ENCODE measurements around the gene IWS1.
"Not testable (repeated sequence)": the region's sequence is repeated elsewhere in the genome, so short reads cannot be mapped to it uniquely, and the experiment has no call there.

The IWS1 gene

GRCh38 chr2:127572841-127573240 lies 46.6 kb upstream of the IWS1 start:
- Histone ChIP-seq H3K9ac (ENCODE audit: low read length) (no peak overlapping the region), H2AFZ (ENCODE audit: low read length) (no peak overlapping the region), H3K4me3 (ENCODE audit: low read length) (no peak overlapping the region), H3K36me3 (replicated peaks; ENCODE audit: insufficient read depth, low read length) (no peaks in the 10 kb centered on the region), H3K4me2 (ENCODE audit: low read depth, low read length) (no peak overlapping the region), H3F3A (ENCODE audit: insufficient read depth, low read length) (0 out of 2 replicates have a peak, but pooled peaks cover 3% of the 10 kb centered on the region), H3K79me2 (ENCODE audit: low read length) (no peaks in the 10 kb centered on the region), H3K9me3 (replicated peaks; ENCODE audit: insufficient read depth, low read length) (no peaks in the 10 kb centered on the region), H4K20me1 (ENCODE audit: insufficient read depth, low read length) (no peaks in the 10 kb centered on the region), H3K4me1 (ENCODE audit: low read length) (peaks cover 17% of the 10 kb centered on the region), H3K27me3 (replicated peaks; ENCODE audit: insufficient read depth, low read length) (peaks cover 58% of the 10 kb centered on the region), H3K27ac (ENCODE audit: low read length) (no peak overlapping the region), H3K9me2 (replicated peaks; ENCODE audit: insufficient read depth, low read length) (no peaks in the 10 kb centered on the region)
- TF ChIP-seq, protein P1, sequence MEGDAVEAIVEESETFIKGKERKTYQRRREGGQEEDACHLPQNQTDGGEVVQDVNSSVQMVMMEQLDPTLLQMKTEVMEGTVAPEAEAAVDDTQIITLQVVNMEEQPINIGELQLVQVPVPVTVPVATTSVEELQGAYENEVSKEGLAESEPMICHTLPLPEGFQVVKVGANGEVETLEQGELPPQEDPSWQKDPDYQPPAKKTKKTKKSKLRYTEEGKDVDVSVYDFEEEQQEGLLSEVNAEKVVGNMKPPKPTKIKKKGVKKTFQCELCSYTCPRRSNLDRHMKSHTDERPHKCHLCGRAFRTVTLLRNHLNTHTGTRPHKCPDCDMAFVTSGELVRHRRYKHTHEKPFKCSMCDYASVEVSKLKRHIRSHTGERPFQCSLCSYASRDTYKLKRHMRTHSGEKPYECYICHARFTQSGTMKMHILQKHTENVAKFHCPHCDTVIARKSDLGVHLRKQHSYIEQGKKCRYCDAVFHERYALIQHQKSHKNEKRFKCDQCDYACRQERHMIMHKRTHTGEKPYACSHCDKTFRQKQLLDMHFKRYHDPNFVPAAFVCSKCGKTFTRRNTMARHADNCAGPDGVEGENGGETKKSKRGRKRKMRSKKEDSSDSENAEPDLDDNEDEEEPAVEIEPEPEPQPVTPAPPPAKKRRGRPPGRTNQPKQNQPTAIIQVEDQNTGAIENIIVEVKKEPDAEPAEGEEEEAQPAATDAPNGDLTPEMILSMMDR (IDR thresholded peaks at IDR 0.05; ENCODE audit: low read length) = no peak
- TF ChIP-seq EZH2phosphoT487 (IDR thresholded peaks at IDR 0.05; ENCODE audit: low read length) = no peak
- DNase-seq = no peak

DNA sequence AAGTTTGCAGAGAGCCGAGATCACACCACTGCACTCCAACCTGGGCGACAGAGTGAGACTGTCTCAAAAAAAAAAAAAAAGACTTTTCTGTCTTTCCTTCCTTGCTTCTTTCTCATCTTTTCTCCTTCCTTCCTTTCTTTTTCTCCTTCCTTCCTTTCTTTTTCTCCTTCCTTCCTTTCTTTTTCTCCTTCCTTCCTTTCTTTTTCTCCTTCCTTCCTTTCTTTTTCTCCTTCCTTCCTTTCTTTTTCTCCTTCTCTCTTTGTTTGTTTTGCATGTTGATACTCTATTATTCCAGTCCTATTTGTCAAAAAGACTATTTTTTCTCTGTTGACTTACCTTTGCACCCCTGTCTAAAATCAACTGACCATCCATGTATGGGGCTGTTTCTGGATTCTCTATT lies 46.1 kb upstream of the IWS1 start:
- H3K4me2 ChIP-seq (ENCODE audit: low read depth, low read length); H3K9me3 ChIP-seq (replicated peaks; ENCODE audit: insufficient read depth, low read length); DNase-seq; H2AFZ ChIP-seq (ENCODE audit: low read length); H3K79me2 ChIP-seq (ENCODE audit: low read length); H3K27ac ChIP-seq (ENCODE audit: low read length); H3K9me2 ChIP-seq (replicated peaks; ENCODE audit: insufficient read depth, low read length); H4K20me1 ChIP-seq (ENCODE audit: insufficient read depth, low read length); H3K9ac ChIP-seq (ENCODE audit: low read length); H3F3A ChIP-seq (ENCODE audit: insufficient read depth, low read length); H3K36me3 ChIP-seq (replicated peaks; ENCODE audit: insufficient read depth, low read length); H3K4me3 ChIP-seq (ENCODE audit: low read length): not testable (repeated sequence)
- Histone ChIP-seq H3K27me3 (replicated peaks; ENCODE audit: insufficient read depth, low read length) (peaks cover 62% of the 10 kb centered on the region), H3K4me1 (ENCODE audit: low read length) (peaks cover 17% of the 10 kb centered on the region)

- Histone ChIP-seq H3K79me2 (ENCODE audit: low read length) (no peaks in the 10 kb centered on the region), H4K20me1 (ENCODE audit: insufficient read depth, low read length) (no peaks in the 10 kb centered on the region), H2AFZ (ENCODE audit: low read length) (no peak overlapping the region), H3K4me2 (ENCODE audit: low read depth, low read length) (no peak overlapping the region), H3K4me3 (ENCODE audit: low read length) (no peak overlapping the region), H3K36me3 (replicated peaks; ENCODE audit: insufficient read depth, low read length) (no peaks in the 10 kb centered on the region), H3K9me2 (replicated peaks; ENCODE audit: insufficient read depth, low read length) (no peaks in the 10 kb centered on the region), H3K27ac (ENCODE audit: low read length) (no peak overlapping the region), H3F3A (ENCODE audit: insufficient read depth, low read length) (0 out of 2 replicates have a peak, but pooled peaks cover 3% of the 10 kb centered on the region), H3K9ac (ENCODE audit: low read length) (no peak overlapping the region), H3K4me1 (ENCODE audit: low read length) (peaks cover 10% of the 10 kb centered on the region), H3K27me3 (replicated peaks; ENCODE audit: insufficient read depth, low read length) (peaks cover 77% of the 10 kb centered on the region), H3K9me3 (replicated peaks; ENCODE audit: insufficient read depth, low read length) (no peaks in the 10 kb centered on the region)
- DNase-seq = no peak
- TF ChIP-seq, protein P1 (IDR thresholded peaks at IDR 0.05; ENCODE audit: low read length) = no peak
- TF ChIP-seq EZH2phosphoT487 (IDR thresholded peaks at IDR 0.05; ENCODE audit: low read length) (no peak), EZH2 (optimal IDR thresholded peaks at IDR 0.05; ENCODE audit: low read depth, low read length) (no peak)
These were observed 44.3 kb upstream of the IWS1 start for GRCh38 chr2:127570282-127571250.

DNA sequence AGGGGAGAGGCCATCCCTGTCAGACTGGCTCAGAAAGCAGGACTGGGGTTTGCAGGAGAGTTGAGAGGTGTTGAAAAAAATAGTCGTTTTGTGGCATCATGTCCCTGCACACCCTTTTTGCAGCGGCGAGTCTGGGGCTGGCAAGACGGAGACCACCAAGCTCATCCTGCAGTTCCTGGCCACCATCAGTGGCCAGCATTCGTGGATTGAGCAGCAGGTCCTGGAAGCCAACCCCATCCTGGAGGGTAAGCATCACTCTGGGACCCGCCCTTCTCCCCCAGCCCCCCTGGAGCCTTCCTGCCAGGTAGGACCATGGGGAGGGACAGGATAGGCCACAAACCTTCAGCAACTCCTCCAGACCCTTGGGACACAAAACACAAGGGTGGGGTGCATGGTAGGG lies 43.4 kb upstream of the IWS1 start:
- no peak for DNase-seq
- Histone ChIP-seq H3K4me1 (ENCODE audit: low read length) (peaks cover 7% of the 10 kb centered on the region), H3K9ac (ENCODE audit: low read length) (no peak overlapping the region), H3K4me2 (ENCODE audit: low read depth, low read length) (no peak overlapping the region), H3K36me3 (replicated peaks; ENCODE audit: insufficient read depth, low read length) (no peaks in the 10 kb centered on the region), H3K9me3 (replicated peaks; ENCODE audit: insufficient read depth, low read length) (no peaks in the 10 kb centered on the region), H2AFZ (ENCODE audit: low read length) (no peak overlapping the region), H4K20me1 (ENCODE audit: insufficient read depth, low read length) (0 out of 2 replicates have a peak, but pooled peaks cover 3% of the 10 kb centered on the region), H3K4me3 (ENCODE audit: low read length) (no peak overlapping the region), H3K27ac (ENCODE audit: low read length) (no peak overlapping the region), H3K9me2 (replicated peaks; ENCODE audit: insufficient read depth, low read length) (no peaks in the 10 kb centered on the region), H3K27me3 (replicated peaks; ENCODE audit: insufficient read depth, low read length) (peaks cover 86% of the 10 kb centered on the region), H3F3A (ENCODE audit: insufficient read depth, low read length) (no peaks in the 10 kb centered on the region), H3K79me2 (ENCODE audit: low read length) (no peaks in the 10 kb centered on the region)
- no peak for TF ChIP-seq EZH2 (optimal IDR thresholded peaks at IDR 0.05; ENCODE audit: low read depth, low read length)
- TF ChIP-seq, protein P1 (IDR thresholded peaks at IDR 0.05; ENCODE audit: low read length) = no peak
- TF ChIP-seq EZH2phosphoT487 (IDR thresholded peaks at IDR 0.05; ENCODE audit: low read length) = no peak
